ENCODE measurements around the gene LMF1. TPM values are rescaled to one million over a fixed set of nuclear protein-coding genes. Genes with fewer than 3 reads are reported as not detected.

Gene LMF1
- total RNA-seq, 1 experiment from 2014 or later = 12.8 TPM

GRCh38 chr16:845351-845745, 125.4 kb downstream of the LMF1 start:
- DNase-seq (ENCODE audit: low read depth, low spot score) (no peak), ATAC-seq (no peak)
- no peak overlapping the region for H2AFZ ChIP-seq (ENCODE audit: low read depth, low read length, poor library complexity, severe bottlenecking)
- H3K9ac ChIP-seq (ENCODE audit: low read length) = no peak overlapping the region
- H3K79me2 ChIP-seq (ENCODE audit: insufficient read depth, low read length) = no peaks in the 10 kb centered on the region
- H3K9me3 ChIP-seq (ENCODE audit: control insufficient read depth in 1 of 2, insufficient read depth in 1 of 2, low read depth in 1 of 2, low read length in 2 of 2) = peaks cover 3 to 8% of the 10 kb centered on the region in 2 experiments; a peak in 2 of 4 replicates
- intact Hi-C loops (cut with micrococcal nuclease) = no loop called here
- CTCF ChIA-PET = no interaction called here
- TF ChIP-seq REST (IDR thresholded peaks at IDR 0.05; ENCODE audit: low read depth) = no peak
- TF ChIP-seq MAX (IDR thresholded peaks at IDR 0.05) = no peak
- no peak for TF ChIP-seq SP1 (IDR thresholded peaks at IDR 0.05; ENCODE audit: low read depth)
- TF ChIP-seq CBX3 (IDR thresholded peaks at IDR 0.05; ENCODE audit: low read depth) = no peak
- no peak for TF ChIP-seq CEBPB (IDR thresholded peaks at IDR 0.05; ENCODE audit: low read depth)
- no peak for TF ChIP-seq ZFX (IDR thresholded peaks at IDR 0.05)
- TF ChIP-seq, protein P1, sequence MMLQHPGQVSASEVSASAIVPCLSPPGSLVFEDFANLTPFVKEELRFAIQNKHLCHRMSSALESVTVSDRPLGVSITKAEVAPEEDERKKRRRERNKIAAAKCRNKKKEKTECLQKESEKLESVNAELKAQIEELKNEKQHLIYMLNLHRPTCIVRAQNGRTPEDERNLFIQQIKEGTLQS (IDR thresholded peaks at IDR 0.05) = no peak
- TF ChIP-seq SRF (IDR thresholded peaks at IDR 0.05; ENCODE audit: low read depth) = no peak
- no peak for TF ChIP-seq POLR2AphosphoS5 (IDR thresholded peaks at IDR 0.05; ENCODE audit: low read depth, low read length)
- TF ChIP-seq TCF7L2 (IDR thresholded peaks at IDR 0.05; ENCODE audit: borderline replicate concordance, extremely low read depth, insufficient read depth, insufficient read length) = no peak
- TF ChIP-seq JUND (IDR thresholded peaks at IDR 0.05) = no peak
- no peak for TF ChIP-seq FOSL1 (IDR thresholded peaks at IDR 0.05; ENCODE audit: low read depth)
- BruUV-seq (replicated peaks) = no TSS peak
- RAD21 ChIA-PET (ENCODE audit: low non-redundant PET in 1 of 2, low total read pairs in 2 of 2, uncharacterized antibody in 2 of 2, unreplicated experiment in 2 of 2) = no interaction called here
- H3K27me3 ChIP-seq (ENCODE audit: insufficient read depth, low read length) = no peaks in the 10 kb centered on the region
- H3K4me3 ChIP-seq (replicated peaks in 1 of 2; ENCODE audit: low read depth in 1 of 2, low read length in 2 of 2) = no peak overlapping the region
- H3K4me1 ChIP-seq (ENCODE audit: control insufficient read depth in 1 of 2, insufficient read depth in 2 of 2, low read length in 2 of 2) = no peaks in the 10 kb centered on the region
- no peak overlapping the region for H3K4me2 ChIP-seq (ENCODE audit: low read length)
- no peaks in the 10 kb centered on the region for H3K9me2 ChIP-seq (ENCODE audit: insufficient read depth)
- no peak overlapping the region for H3K27ac ChIP-seq (ENCODE audit: low read depth, low read length)
- H4K20me1 ChIP-seq (ENCODE audit: insufficient read depth) = no peaks in the 10 kb centered on the region
- POLR2A ChIA-PET = no interaction called here
- H3K36me3 ChIP-seq (ENCODE audit: control insufficient read depth in 1 of 2, insufficient read depth in 2 of 2, low read length in 2 of 2) = no peaks in the 10 kb centered on the region

All from HCT116 (cell line).